Endothelial cell of umbilical vein (primary cell): Measurements from ENCODE around the gene CIB4. TPM values are rescaled to one million over a fixed set of nuclear protein-coding genes. Genes with fewer than 3 reads are reported as not detected.

Experiments
- BruUV-seq: library from RNA; stranded (reverse); fragments of 400-500 nt; replicated peaks from 2 replicates; lab custom pipeline; 2021; lab: Mats Ljungman, UMichigan
- CTCF ChIA-PET: fragments of 300-600, 350-600 bp; sonication (Branson Sonifier 250); formaldehyde crosslinking; loops from one replicate; lab custom pipeline; 2021; ENCODE audit warnings: antibody characterized with exemption, inconsistent platforms; lab: Charles Lee
- POLR2A ChIA-PET: fragments of 300-600, 350-600 bp; sonication (Branson Sonifier 250); formaldehyde crosslinking; loops from one replicate; lab custom pipeline; 2021; ENCODE audit warnings: antibody characterized with exemption, inconsistent platforms; lab: Charles Lee
- DNase-seq: peaks from one replicate; pipeline ENCODE4 v3.0.0-alpha.2; 2011; ENCODE audit warnings: low read depth, low spot score
- FAIRE-seq: peaks from 2 replicates; lab custom pipeline; 2011; peaks lifted over from hg19 to GRCh38; lab: Jason Lieb, UNC
- H2AFZ ChIP-seq: 2 replicates; pipeline ENCODE4 v1.6.0; 2012; ENCODE audit warnings: low read depth, low read length, control low read depth, inconsistent platforms
- H3K27ac ChIP-seq: 2 replicates; pipeline ENCODE4 v1.5.1; 2011; ENCODE audit warnings: low read depth, mild to moderate bottlenecking, control low read depth, low read length, moderate library complexity; ENCODE audit not compliant: insufficient read depth
- H3K27me3 ChIP-seq, 2 experiments: 2 replicates each; pipeline versions ENCODE4 v1.6.0 to v1.6.1; 2011; ENCODE audit warnings: low read length in 2 of 2, mixed read lengths in 1 of 2; ENCODE audit not compliant: control insufficient read depth in 2 of 2, insufficient read depth in 2 of 2
- H3K36me3 ChIP-seq, 2 experiments: 2 replicates in 1 of 2; 3 replicates in 1 of 2; pipeline ENCODE4 v1.5.1; 2011; ENCODE audit warnings: low read length in 2 of 2, mild to moderate bottlenecking in 1 of 2, moderate library complexity in 1 of 2; ENCODE audit not compliant: control insufficient read depth in 2 of 2, insufficient read depth in 2 of 2; ENCODE audit errors: extremely low read depth in 1 of 2
- H3K4me1 ChIP-seq: 3 replicates; pipeline ENCODE4 v1.5.1; 2011; ENCODE audit warnings: mild to moderate bottlenecking, low read length; ENCODE audit not compliant: control insufficient read depth, insufficient read depth; ENCODE audit errors: extremely low read depth
- H3K4me2 ChIP-seq: 2 replicates; pipeline ENCODE4 v1.6.1; 2011; ENCODE audit warnings: low read length, control low read depth, mixed read lengths; ENCODE audit not compliant: insufficient read depth
- H3K4me3 ChIP-seq, 3 experiments: fragments of 200-600 bp in 1 of 3; sonication (generic), shearing (Covaris generic) in 1 of 3; replicated peaks in 1 of 3; 2 replicates each; pipeline ENCODE4 v1.5.1; 2011 to 2016; ENCODE audit warnings: control low read depth in 3 of 3, low read length in 3 of 3, mild to moderate bottlenecking in 2 of 3, inconsistent platforms in 1 of 3, low read depth in 1 of 3, moderate library complexity in 1 of 3; ENCODE audit not compliant: insufficient read depth in 1 of 3
- H3K79me2 ChIP-seq: 2 replicates; pipeline ENCODE4 v1.6.0; 2012; ENCODE audit warnings: low read length, inconsistent platforms; ENCODE audit not compliant: control insufficient read depth, insufficient read depth
- H3K9ac ChIP-seq: replicated peaks from 2 replicates; pipeline ENCODE3; 2011; ENCODE audit warnings: low read length, control low read depth; ENCODE audit not compliant: insufficient read depth; ENCODE audit errors: extremely low read depth
- H3K9me1 ChIP-seq: replicated peaks from 3 replicates; pipeline ENCODE4 v1.6.0; 2011; ENCODE audit warnings: mild to moderate bottlenecking, low read length; ENCODE audit not compliant: control insufficient read depth, insufficient read depth; ENCODE audit errors: extremely low read depth
- H3K9me3 ChIP-seq: replicated peaks from 2 replicates; pipeline ENCODE4 v1.5.1; 2012; ENCODE audit warnings: low read length, inconsistent platforms; ENCODE audit not compliant: control insufficient read depth, insufficient read depth
- H4K20me1 ChIP-seq: replicated peaks from 2 replicates; pipeline ENCODE3; 2011; ENCODE audit warnings: mild to moderate bottlenecking, low read length; ENCODE audit not compliant: control insufficient read depth, insufficient read depth; ENCODE audit errors: extremely low read depth
- EZH2 ChIP-seq: IDR thresholded peaks from 2 replicates; pipeline ENCODE4 v1.6.1; 2012; ENCODE audit warnings: borderline replicate concordance, low read depth, mild to moderate bottlenecking, moderate library complexity, low read length, inconsistent platforms; ENCODE audit not compliant: severe bottlenecking
- FOS ChIP-seq: IDR thresholded peaks from 2 replicates; pipeline ENCODE4 v1.6.1; 2011; ENCODE audit warnings: mild to moderate bottlenecking, low read length, moderate library complexity, borderline replicate concordance; ENCODE audit not compliant: insufficient read depth
- JUN ChIP-seq: IDR thresholded peaks from 2 replicates; pipeline ENCODE4 v1.6.1; 2011; ENCODE audit warnings: borderline replicate concordance, low read depth; ENCODE audit not compliant: insufficient read length, insufficient read depth
- MYC ChIP-seq: IDR thresholded peaks from one replicate; pipeline ENCODE4 v1.6.1; 2011; ENCODE audit warnings: mild to moderate bottlenecking, low read depth, low read length
- POLR2A ChIP-seq: IDR thresholded peaks from 2 replicates; pipeline ENCODE4 v1.6.1; 2012; ENCODE audit warnings: low read depth, mild to moderate bottlenecking, control low read depth, low read length
- POLR2AphosphoS5 ChIP-seq: IDR thresholded peaks from 2 replicates; pipeline ENCODE4 v1.6.1; 2012; ENCODE audit warnings: low read depth, mild to moderate bottlenecking, control low read depth, low read length, moderate library complexity; ENCODE audit not compliant: insufficient read depth
- dilution Hi-C: fragments of 300-500 bp; cut with MboI; formaldehyde crosslinking; loops from one replicate; pipeline ENCODE4 v1.15.0; 2019; ENCODE audit warnings: low sequenced_read_pairs; ENCODE audit not compliant: extremely low pct_ligation_motif_present
- intact Hi-C: fragments of 100-400 bp; cut with micrococcal nuclease; formaldehyde crosslinking; loops from one replicate; pipeline ENCODE4 v1.10.0; 2022
- polyA plus RNA-seq, 4 experiments: library from polyadenylated mRNA; depleted of rRNA in 3 of 4; stranded (reverse) in 3 of 4; unstranded in 1 of 4; fragments of >200 nt; gene quantifications; 2 replicates each; pipeline versions ENCODE4 v1.2.1 to v1.2.3, GENCODE V29; 2011 to 2012; ENCODE audit warnings: missing spikeins in 1 of 4
- total RNA-seq: library from RNA; stranded (reverse); gene quantifications from 2 replicates; pipeline ENCODE4 v1.2.3, GENCODE V29; 2021
- TF ChIP-seq, protein P1 (sequence below), 2 donors: IDR thresholded peaks; 1 replicate in 1 of 2; 2 replicates in 1 of 2; pipeline ENCODE4 v1.5.1; 2011; ENCODE audit warnings: low read length in 2 of 2, mild to moderate bottlenecking in 2 of 2, moderate library complexity in 2 of 2, control low read depth in 1 of 2, inconsistent platforms in 1 of 2, low read depth in 1 of 2; ENCODE audit not compliant: insufficient read depth in 1 of 2; ENCODE audit errors: extremely low read depth in 1 of 2
- TF ChIP-seq, protein P2 (sequence below): IDR thresholded peaks from 2 replicates; pipeline ENCODE4 v1.6.1; 2011; ENCODE audit not compliant: insufficient read depth, insufficient read length

The CIB4 gene
- total and polyA plus RNA-seq, 2 donors (not counting 3 experiments of a cell fraction or from before 2014, with no cell fraction given): not detected

DNA sequence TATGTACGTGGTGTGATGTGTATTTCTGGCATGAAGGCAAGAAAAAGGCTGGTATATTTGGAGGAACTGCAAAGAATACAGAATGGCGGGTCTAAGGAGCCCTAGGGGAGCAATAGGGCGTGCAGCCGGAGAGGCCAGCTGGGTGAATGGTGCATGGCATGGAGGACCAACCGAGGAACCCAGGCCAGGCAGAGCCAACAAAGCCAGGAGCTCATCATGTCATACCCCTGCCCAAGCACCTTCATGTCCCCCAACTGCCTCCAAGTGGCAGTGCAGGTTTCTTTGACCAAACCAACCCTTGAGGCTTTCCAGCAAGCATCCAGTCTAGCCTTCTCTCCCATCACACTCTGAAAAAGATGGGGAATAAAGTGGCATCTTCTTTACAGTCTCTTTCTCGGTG is 42.4 kb upstream of the CIB4 start:
- H3K9ac ChIP-seq: no peak overlapping the region
- no peak for DNase-seq
- H3K4me2 ChIP-seq: no peak overlapping the region
- H3K4me3 ChIP-seq: no peak overlapping the region
- H3K9me3 ChIP-seq: no peaks in the 10 kb centered on the region
- POLR2A ChIA-PET: no interaction called here
- TF ChIP-seq MYC (no peak), JUN (no peak), POLR2AphosphoS5 (no peak), EZH2 (no peak), POLR2A (no peak)
- TF ChIP-seq, protein P1, sequence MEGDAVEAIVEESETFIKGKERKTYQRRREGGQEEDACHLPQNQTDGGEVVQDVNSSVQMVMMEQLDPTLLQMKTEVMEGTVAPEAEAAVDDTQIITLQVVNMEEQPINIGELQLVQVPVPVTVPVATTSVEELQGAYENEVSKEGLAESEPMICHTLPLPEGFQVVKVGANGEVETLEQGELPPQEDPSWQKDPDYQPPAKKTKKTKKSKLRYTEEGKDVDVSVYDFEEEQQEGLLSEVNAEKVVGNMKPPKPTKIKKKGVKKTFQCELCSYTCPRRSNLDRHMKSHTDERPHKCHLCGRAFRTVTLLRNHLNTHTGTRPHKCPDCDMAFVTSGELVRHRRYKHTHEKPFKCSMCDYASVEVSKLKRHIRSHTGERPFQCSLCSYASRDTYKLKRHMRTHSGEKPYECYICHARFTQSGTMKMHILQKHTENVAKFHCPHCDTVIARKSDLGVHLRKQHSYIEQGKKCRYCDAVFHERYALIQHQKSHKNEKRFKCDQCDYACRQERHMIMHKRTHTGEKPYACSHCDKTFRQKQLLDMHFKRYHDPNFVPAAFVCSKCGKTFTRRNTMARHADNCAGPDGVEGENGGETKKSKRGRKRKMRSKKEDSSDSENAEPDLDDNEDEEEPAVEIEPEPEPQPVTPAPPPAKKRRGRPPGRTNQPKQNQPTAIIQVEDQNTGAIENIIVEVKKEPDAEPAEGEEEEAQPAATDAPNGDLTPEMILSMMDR (IDR thresholded peaks at IDR 0.05; ENCODE audit: extremely low read depth in 1 of 2, insufficient read depth in 1 of 2, low read depth in 1 of 2, low read length in 2 of 2): no peak
- intact Hi-C loops: no loop called here
- no TSS peak for BruUV-seq
- no peaks in the 10 kb centered on the region for H3K79me2 ChIP-seq
- dilution Hi-C loops: no loop called here
- no peak overlapping the region for H2AFZ ChIP-seq
- H3K27me3 ChIP-seq: peaks cover 6 to 27% of the 10 kb centered on the region in 2 experiments
- H3K27ac ChIP-seq: no peak overlapping the region
- H3K4me1 ChIP-seq: no peaks in the 10 kb centered on the region
- H3K36me3 ChIP-seq: no peaks in the 10 kb centered on the region
- no peaks in the 10 kb centered on the region for H4K20me1 ChIP-seq
- CTCF ChIA-PET: interaction anchor here (0.6 to 1.6 kb wide), 2 partner anchors 53 to 162 kb away, joined by 3 to 4 read pairs; no protein-coding TSS in a partner anchor
- FAIRE-seq: no peak
- H3K9me1 ChIP-seq: no peaks in the 10 kb centered on the region

DNA sequence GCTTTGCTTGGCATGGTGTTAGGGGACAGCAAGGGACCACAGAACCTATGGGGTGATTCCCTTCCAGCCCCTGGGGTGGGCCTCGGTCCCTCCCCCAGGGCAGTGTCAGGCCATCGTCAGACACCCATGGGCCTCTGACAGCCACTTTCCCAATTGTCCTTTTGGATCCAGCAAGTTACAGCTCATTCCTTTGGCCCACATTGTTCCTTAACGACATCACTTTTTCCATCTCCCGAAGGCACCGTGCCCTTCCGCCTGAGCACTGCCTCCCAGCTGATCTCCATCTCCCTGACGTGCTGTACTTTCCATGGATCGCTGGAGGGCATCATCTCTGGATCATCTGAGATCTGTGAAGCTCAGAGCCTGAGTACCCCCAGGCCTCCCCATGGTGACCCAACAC is 41.0 kb upstream of the CIB4 start:
- Histone ChIP-seq H3K9me1 (no peaks in the 10 kb centered on the region), H3K4me2 (no peak overlapping the region), H3K4me1 (no peaks in the 10 kb centered on the region), H4K20me1 (no peaks in the 10 kb centered on the region), H3K4me3 (no peak overlapping the region), H3K9me3 (no peaks in the 10 kb centered on the region), H3K27me3 (peaks cover 9 to 24% of the 10 kb centered on the region in 2 experiments), H3K27ac (no peak overlapping the region), H3K79me2 (no peaks in the 10 kb centered on the region), H3K36me3 (no peaks in the 10 kb centered on the region), H3K9ac (no peak overlapping the region), H2AFZ (no peak overlapping the region)
- CTCF ChIA-PET: interaction anchor here (1.2 to 1.6 kb wide), 3 partner anchors 77 to 241 kb away, joined by 3 to 4 read pairs (median 3); no protein-coding TSS in a partner anchor
- DNase-seq (no peak), FAIRE-seq (no peak)
- intact Hi-C loops: no loop called here
- no TSS peak for BruUV-seq
- POLR2A ChIA-PET: no interaction called here
- dilution Hi-C loops: no loop called here
- TF ChIP-seq FOS (no peak), POLR2A (no peak), JUN (no peak)
- TF ChIP-seq, protein P1 (IDR thresholded peaks at IDR 0.05; ENCODE audit: extremely low read depth in 1 of 2, insufficient read depth in 1 of 2, low read depth in 1 of 2, low read length in 2 of 2): no peak
- TF ChIP-seq, protein P2, sequence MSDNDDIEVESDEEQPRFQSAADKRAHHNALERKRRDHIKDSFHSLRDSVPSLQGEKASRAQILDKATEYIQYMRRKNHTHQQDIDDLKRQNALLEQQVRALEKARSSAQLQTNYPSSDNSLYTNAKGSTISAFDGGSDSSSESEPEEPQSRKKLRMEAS: no peak
